ENCODE results near the gene C5orf15. TPM values are rescaled to one million over a fixed set of nuclear protein-coding genes. Genes with fewer than 3 reads are reported as not detected.

C5orf15 gene
- total and polyA plus RNA-seq, 2 experiments from 2014 or later = 37.7 to 61.4 TPM

GRCh38 chr5:133990396-133990795, 22.0 kb upstream of the C5orf15 start (continued):
- TF ChIP-seq ZNF462 (CRISPR knock-in tag; IDR thresholded peaks at IDR 0.05) (no peak), ETS1 (IDR thresholded peaks at IDR 0.05) (no peak), ZNF331 (CRISPR knock-in tag; IDR thresholded peaks at IDR 0.05; ENCODE audit: low read depth) (no peak), CTCF (conservative IDR thresholded peaks at IDR 0.05; ENCODE audit: low read depth in 2 of 2) (no peak), EZH2 (IDR thresholded peaks at IDR 0.05; ENCODE audit: low read depth, unreplicated experiment) (no peak), ZNF114 (CRISPR knock-in tag; IDR thresholded peaks at IDR 0.05) (no peak)
